Heart right ventricle (tissue), 16 donors: Measurements from ENCODE around the gene GIPC3. TPM values are rescaled to one million over a fixed set of nuclear protein-coding genes. Genes with fewer than 3 reads are reported as not detected.

ENCODE experiments used
- ATAC-seq, 8 donors: fragments of 200-7000 bp; cut with Tn5 transposase; one replicate each; pipeline ENCODE4 v1.9.1; 2020; ENCODE audit warnings: mild to moderate bottlenecking in 8 of 8, moderate library complexity in 8 of 8, moderate number of reproducible peaks in 1 of 8
- DNase-seq, 2 donors: peaks; one replicate each; pipeline ENCODE4 v3.0.0-alpha.2; 2020
- H3K27ac ChIP-seq, 10 donors: fragments of 200-600 bp; sonication (generic) in 2 of 10; one replicate each; pipeline versions ENCODE4 v1.5.0 to v1.8.0; 2020 to 2022; ENCODE audit warnings: mild to moderate bottlenecking in 3 of 10
- H3K27me3 ChIP-seq, 7 donors: fragments of 200-600 bp; one replicate each; pipeline ENCODE4 v1.8.0; 2021 to 2022; ENCODE audit warnings: mild to moderate bottlenecking in 2 of 7
- H3K36me3 ChIP-seq, 9 donors: fragments of 200-600 bp; sonication (generic) in 1 of 9; one replicate each; pipeline versions ENCODE4 v1.5.0 to v1.8.0; 2020 to 2022; ENCODE audit warnings: mild to moderate bottlenecking in 2 of 9
- H3K4me1 ChIP-seq, 9 donors: fragments of 200-600 bp; sonication (generic) in 1 of 9; one replicate each; pipeline versions ENCODE4 v1.5.0 to v1.8.0; 2020 to 2022; ENCODE audit warnings: mild to moderate bottlenecking in 4 of 9
- H3K4me3 ChIP-seq, 10 donors: fragments of 200-600 bp; sonication (generic) in 2 of 10; one replicate each; pipeline versions ENCODE4 v1.5.0 to v1.8.0; 2020 to 2022; ENCODE audit warnings: mild to moderate bottlenecking in 7 of 10, moderate library complexity in 2 of 10
- H3K9me3 ChIP-seq, 11 donors: fragments of 200-600 bp in 10 of 11; sonication (generic) in 2 of 11; one replicate each; pipeline versions ENCODE4 v1.5.0 to v1.8.0; 2013 to 2022; ENCODE audit warnings: mild to moderate bottlenecking in 2 of 11, control low read depth in 1 of 11, moderate library complexity in 1 of 11
- WGBS, 2 donors: extraction: QIAGEN DNeasy Blood & Tissue Kit; methylation state at CpG; one replicate each; pipeline ENCODE4 v1.1.7; 2013; ENCODE audit warnings: inconsistent platforms in 1 of 2; 5-methylcytosine and 5-hydroxymethylcytosine counted together
- intact Hi-C, 10 donors: fragments of 100-400 bp; cut with DNase I; formaldehyde crosslinking; loops; one replicate each; pipeline versions ENCODE4 v1.11.1 to v1.14.2; 2022
- polyA plus RNA-seq, 2 donors: library from polyadenylated mRNA; stranded (reverse); fragments of 200-250 nt; gene quantifications; one replicate each; pipeline ENCODE4 v1.2.3, GENCODE V29; 2013
- total RNA-seq, 10 donors: library from RNA; stranded (reverse); fragmentation: NEBNext Ultra II Directional in 3 of 10; extraction: Animal tissue kit (Norgen Biotek cat#: 25700) in 3 of 10; gene quantifications; one replicate each; pipeline versions ENCODE4 v1.2.1 to v1.2.4, GENCODE V29; 2021 to 2023
- TF ChIP-seq, protein P1 (sequence below), 9 donors: fragments of 200-600 bp; sonication (generic) in 2 of 9; IDR thresholded peaks; one replicate each; pipeline versions ENCODE4 v1.5.0 to v1.8.0; 2021 to 2022; ENCODE audit warnings: antibody characterized with exemption in 9 of 9, mild to moderate bottlenecking in 5 of 9, moderate library complexity in 1 of 9
- donor health status: Arrhythmogenic right ventricular cardiomyopathy.
- donor health status: ischemic (EF 13 %, LVEDD 7.1; RV severe dilation, severe dysfunction).
- donor health status: healthy with polysubstance abuse.
- donor health status: DM: no; HTN: yes; CAD: no.
- donor health status: DM: no; HTN: no; CAD: no.
- donor health status: ischemic (EF 25% LVEDD 6.9; RV normal size, moderate dysfunction).
- donor health status: ischemic (EF 25% LVEDD 5.7; RV mildly dilated, moderate dysfunction).
- donor health status: healthy.
- donor health status: DM: yes; HTN: yes; CAD: no.
- donor health status: Ischemic cardiomyopathy.
- donor health status: ischemic (EF 35%, LVEDD 5.7; RV mildly dilated, moderate dysfunction).
- donor health status: nonischemic (EF 11% LVEDD 7.7; RV severe dilation, severe dysfunction).
- donor health status: DM: yes; HTN: yes; CAD: no.
- donor health status: PGD.
- donor health status: ischemic (EF 29% LVEDD 5.4; RV normal size, mild dysfunction).
- donor health status: nonischemic (EF 23%, LVEDD 6.1; RV moderate dilation, normal function).

The GIPC3 gene
- total and polyA plus RNA-seq, 12 donors: 0.90 to 2.8 (median 2.1) TPM

DNA sequence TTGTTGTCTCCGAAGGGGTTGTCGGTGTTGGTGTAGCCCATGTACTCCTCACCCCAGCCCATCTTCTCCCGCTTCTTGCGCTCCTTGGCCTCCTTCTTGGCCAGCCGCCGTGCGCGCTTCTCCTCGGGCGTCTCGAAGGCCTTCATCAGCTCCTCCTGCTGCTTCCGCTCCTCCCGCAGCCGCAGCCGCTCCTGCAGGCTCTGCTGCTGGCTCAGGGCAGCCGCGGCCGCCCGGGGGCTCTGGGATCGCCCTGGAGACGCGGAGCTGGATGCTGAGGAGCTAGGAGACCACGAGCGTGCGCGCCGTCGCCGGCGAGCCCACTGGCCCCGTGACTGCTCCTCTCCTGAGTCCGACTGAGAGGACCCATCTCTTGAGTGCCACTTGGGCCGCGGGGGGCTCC, 38.4 kb downstream of the GIPC3 start:
- WGBS, 2 donors: 89 to 92% methylated on average over 34 of the region's 34 CpGs
- no peak overlapping the region for H3K4me3 ChIP-seq
- no peak for ATAC-seq
- H3K36me3 ChIP-seq: peaks cover 0 to 55% (median 5%) of the 10 kb centered on the region in 9 donors
- intact Hi-C loops: loop anchor here in 2 of 10 donors (10.0 kb wide), 2 partner anchors 49 to 299 kb away; partner anchors contain the start of gene HMG20B (in 1 of the 2)
- H3K9me3 ChIP-seq: no peaks in the 10 kb centered on the region
- H3K27me3 ChIP-seq: no peaks in the 10 kb centered on the region
- H3K4me1 ChIP-seq: peaks cover 11 to 29% (median 20%) of the 10 kb centered on the region in 9 donors
- no peak for DNase-seq
- TF ChIP-seq, protein P1, sequence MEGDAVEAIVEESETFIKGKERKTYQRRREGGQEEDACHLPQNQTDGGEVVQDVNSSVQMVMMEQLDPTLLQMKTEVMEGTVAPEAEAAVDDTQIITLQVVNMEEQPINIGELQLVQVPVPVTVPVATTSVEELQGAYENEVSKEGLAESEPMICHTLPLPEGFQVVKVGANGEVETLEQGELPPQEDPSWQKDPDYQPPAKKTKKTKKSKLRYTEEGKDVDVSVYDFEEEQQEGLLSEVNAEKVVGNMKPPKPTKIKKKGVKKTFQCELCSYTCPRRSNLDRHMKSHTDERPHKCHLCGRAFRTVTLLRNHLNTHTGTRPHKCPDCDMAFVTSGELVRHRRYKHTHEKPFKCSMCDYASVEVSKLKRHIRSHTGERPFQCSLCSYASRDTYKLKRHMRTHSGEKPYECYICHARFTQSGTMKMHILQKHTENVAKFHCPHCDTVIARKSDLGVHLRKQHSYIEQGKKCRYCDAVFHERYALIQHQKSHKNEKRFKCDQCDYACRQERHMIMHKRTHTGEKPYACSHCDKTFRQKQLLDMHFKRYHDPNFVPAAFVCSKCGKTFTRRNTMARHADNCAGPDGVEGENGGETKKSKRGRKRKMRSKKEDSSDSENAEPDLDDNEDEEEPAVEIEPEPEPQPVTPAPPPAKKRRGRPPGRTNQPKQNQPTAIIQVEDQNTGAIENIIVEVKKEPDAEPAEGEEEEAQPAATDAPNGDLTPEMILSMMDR (IDR thresholded peaks at IDR 0.05): no peak
- H3K27ac ChIP-seq: no peak overlapping the region

DNA sequence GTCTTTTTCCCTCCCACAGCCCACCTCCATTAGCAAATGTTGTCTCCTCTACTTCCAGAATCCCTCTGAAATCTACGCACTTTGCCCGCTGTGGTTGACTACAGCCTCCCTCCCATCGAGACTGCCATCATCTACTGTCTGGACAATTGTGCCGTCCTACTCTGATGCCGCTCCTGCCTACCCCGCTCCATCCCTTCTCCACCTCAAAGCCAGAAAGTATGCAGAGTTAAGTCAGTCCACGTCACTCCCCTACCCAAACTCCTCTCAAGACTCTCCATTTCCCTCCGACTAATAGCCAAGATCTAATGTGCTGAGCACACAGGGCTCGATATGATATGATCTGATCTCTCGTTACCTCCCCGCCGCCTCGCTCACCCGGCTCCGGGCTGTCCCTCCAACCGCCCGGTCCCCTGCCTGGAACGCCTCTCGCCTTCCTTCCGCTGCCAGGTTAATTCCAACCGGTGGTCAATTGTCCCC, 40.8 kb downstream of the GIPC3 start:
- intact Hi-C loops: loop anchor here in 4 of 10 donors (2.0 to 10.0 kb wide), 4 partner anchors 51 to 301 kb away; partner anchors contain the start of genes HMG20B (in 1 of the 4) and PIP5K1C (in 1 of the 4)
- H3K36me3 ChIP-seq: peaks cover 0 to 42% (median 5%) of the 10 kb centered on the region in 9 donors
- peaks cover 11 to 27% (median 19%) of the 10 kb centered on the region in 9 donors for H3K4me1 ChIP-seq
- peak overlapping the region; percentile 85 to 98 (median 95) for H3K27ac ChIP-seq
- no peaks in the 10 kb centered on the region for H3K27me3 ChIP-seq
- H3K9me3 ChIP-seq: no peaks in the 10 kb centered on the region
- DNase-seq (no peak), ATAC-seq (peak in 2 of 8 donors; percentile 0 to 4)
- H3K4me3 ChIP-seq: peak overlapping the region; percentile 64 to 100 (median 90)
- TF ChIP-seq, protein P1 (IDR thresholded peaks at IDR 0.05): no peak
- WGBS, 2 donors: 1 to 2% methylated on average over 21 of the region's 21 CpGs

DNA sequence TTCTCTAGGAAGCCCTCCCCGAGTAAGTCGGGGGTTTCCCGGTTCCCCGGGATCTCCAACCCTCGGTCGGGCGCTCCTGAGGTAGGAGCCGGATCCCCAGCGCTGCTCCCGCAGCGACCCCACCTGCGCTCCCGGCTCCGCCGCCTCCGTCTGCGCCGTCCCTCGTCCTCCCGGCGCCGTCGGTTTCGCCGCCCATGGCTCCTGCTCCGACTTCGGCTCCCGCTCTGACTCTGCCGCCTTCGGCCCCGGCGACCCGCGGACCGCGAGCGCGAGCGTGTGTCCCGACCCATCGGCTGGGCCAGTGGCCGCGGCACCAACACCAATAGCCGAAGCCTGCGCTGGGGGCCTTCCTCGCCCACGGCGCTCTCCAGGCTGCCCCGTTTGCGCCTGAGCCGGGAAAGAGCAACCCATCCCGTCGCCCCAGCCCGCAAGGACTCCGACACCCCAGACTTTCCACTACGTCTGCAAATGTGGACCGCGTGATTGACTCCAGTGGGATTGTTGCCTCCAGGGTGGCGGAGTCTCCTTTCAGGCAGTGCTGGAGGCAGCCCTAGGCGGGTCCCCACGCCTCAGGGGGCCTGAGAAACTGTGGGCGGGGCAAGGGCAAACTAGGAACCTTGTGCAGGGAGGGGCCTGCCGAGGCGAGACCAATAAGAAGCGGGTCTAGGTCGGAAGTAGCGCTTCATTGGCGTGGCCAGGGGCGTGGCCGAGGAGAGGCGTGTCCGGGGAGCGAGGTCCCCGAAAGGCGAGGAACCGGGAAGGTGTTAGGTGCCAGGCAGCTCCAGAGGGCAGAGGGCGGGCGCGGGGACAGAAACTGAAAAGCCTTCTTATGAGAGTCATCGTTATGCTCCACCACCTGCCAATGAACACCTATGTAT, 41.4 kb downstream of the GIPC3 start, which contains the start of gene CACTIN:
Gene CACTIN, minus strand, starts transcription at position 318 of the 878 bp plus-strand sequence. Its CDS starts 28 bp downstream, at position 290.
- intact Hi-C loops: loop anchor here in 4 of 10 donors (2.0 to 10.0 kb wide), 4 partner anchors 52 to 302 kb away; partner anchors contain the start of genes HMG20B (in 1 of the 4) and PIP5K1C (in 1 of the 4)

More for the DNA sequence above, 41.4 kb downstream of the GIPC3 start, which contains the start of gene CACTIN:
- TF ChIP-seq, protein P1 (IDR thresholded peaks at IDR 0.05): peak in 3 of 9 donors; percentile 3 to 19 (median 12)
- ATAC-seq (peak; percentile 97 to 99 (median 99)), DNase-seq (peak; percentile 99)
- Histone ChIP-seq H3K9me3 (no peaks in the 10 kb centered on the region), H3K36me3 (peaks cover 0 to 42% (median 5%) of the 10 kb centered on the region in 9 donors), H3K4me3 (peak within 1 kb of the TSS; percentile 64 to 100 (median 90)), H3K27me3 (no peaks in the 10 kb centered on the region), H3K4me1 (peaks cover 11 to 27% (median 19%) of the 10 kb centered on the region in 9 donors), H3K27ac (peak within 1 kb of the TSS; percentile 85 to 98 (median 95))
- WGBS, 2 donors: 0% methylated on average over 80 of the region's 80 CpGs
